Heart left ventricle (tissue), 16 donors: ENCODE data around the gene OXA1L. TPM values are rescaled to one million over a fixed set of nuclear protein-coding genes. Genes with fewer than 3 reads are reported as not detected.
"Not testable (repeated sequence)": the region's sequence is repeated elsewhere in the genome, so short reads cannot be mapped to it uniquely, and the experiment has no call there.

Experiments
- ATAC-seq, 4 donors: fragments of 200-7000 bp; cut with Tn5 transposase; one replicate each; pipeline ENCODE4 v1.9.1; 2020 to 2022; ENCODE audit warnings: moderate library complexity in 4 of 4, mild to moderate bottlenecking in 3 of 4, moderate number of reproducible peaks in 1 of 4
- DNase-seq, 5 donors: peaks; one replicate each; pipeline ENCODE4 v3.0.0-alpha.2; 2020
- H3K27ac ChIP-seq, 12 donors: fragments of 200-600 bp; sonication (generic) in 4 of 12; one replicate each; pipeline versions ENCODE4 v1.5.0 to v1.8.0; 2016 to 2022; ENCODE audit warnings: mild to moderate bottlenecking in 2 of 12
- H3K27me3 ChIP-seq, 9 donors: fragments of 200-600 bp; sonication (generic) in 2 of 9; one replicate each; pipeline versions ENCODE4 v1.5.1 to v1.8.0; 2016 to 2022; ENCODE audit warnings: mild to moderate bottlenecking in 3 of 9
- H3K36me3 ChIP-seq, 9 donors: fragments of 200-600 bp; sonication (generic) in 2 of 9; one replicate each; pipeline versions ENCODE4 v1.5.0 to v1.8.0; 2018 to 2022; ENCODE audit warnings: mild to moderate bottlenecking in 2 of 9
- H3K4me1 ChIP-seq, 12 donors: fragments of 200-600 bp; sonication (generic) in 4 of 12; one replicate each; pipeline versions ENCODE4 v1.5.0 to v1.8.0; 2016 to 2022; ENCODE audit warnings: mild to moderate bottlenecking in 3 of 12
- H3K4me3 ChIP-seq, 12 donors: fragments of 200-600 bp; sonication (generic) in 4 of 12; one replicate each; pipeline versions ENCODE4 v1.5.0 to v1.8.0; 2017 to 2022; ENCODE audit warnings: mild to moderate bottlenecking in 9 of 12, moderate library complexity in 4 of 12
- H3K9me3 ChIP-seq, 12 donors: fragments of 200-600 bp; sonication (generic) in 4 of 12; one replicate each; pipeline versions ENCODE4 v1.5.0 to v1.8.0; 2016 to 2022; ENCODE audit warnings: mild to moderate bottlenecking in 1 of 12
- CTCF ChIP-seq, 12 donors: fragments of 200-600 bp; sonication (generic) in 4 of 12; IDR thresholded peaks; one replicate each; pipeline versions ENCODE4 v1.5.0 to v1.8.0; 2018 to 2022; ENCODE audit warnings: antibody characterized with exemption in 12 of 12, mild to moderate bottlenecking in 5 of 12
- POLR2A ChIP-seq, 2 donors: fragments of 450-650 bp; IDR thresholded peaks; one replicate each; pipeline ENCODE4 v1.6.1; 2017; ENCODE audit warnings: antibody characterized with exemption in 2 of 2, mild to moderate bottlenecking in 2 of 2, moderate library complexity in 2 of 2
- WGBS, 4 donors: extraction: QIAGEN DNeasy Blood & Tissue Kit in 2 of 4; methylation state at CpG; one replicate each; pipeline versions ENCODE4 v1.1.5 to v1.1.7; 2013 to 2018; 5-methylcytosine and 5-hydroxymethylcytosine counted together
- intact Hi-C, 10 donors: fragments of 100-400 bp; cut with DNase I; formaldehyde crosslinking; loops; one replicate each; pipeline versions ENCODE4 v1.11.1 to v1.14.2; 2022
- polyA plus RNA-seq, 2 donors: library from polyadenylated mRNA; stranded (reverse); fragments of 200-250 nt; gene quantifications; one replicate each; pipeline ENCODE4 v1.2.3, GENCODE V29; 2013
- total RNA-seq, 9 donors: library from RNA; depleted of rRNA in 2 of 9; stranded (reverse); fragments of >200 nt in 2 of 9; fragmentation: NEBNext Ultra II Directional in 3 of 9; extraction: Animal tissue kit (Norgen Biotek cat#: 25700) in 3 of 9; gene quantifications; one replicate each; pipeline versions ENCODE4 v1.1.0 to v1.2.4, GENCODE V29; 2016 to 2023
- donor health status: ischemic (EF 13 %, LVEDD 7.1; RV severe dilation, severe dysfunction).
- donor health status: healthy with polysubstance abuse.
- donor health status: DM: no; HTN: yes; CAD: no.
- donor health status: DM: no; HTN: no; CAD: no.
- donor health status: ischemic (EF 25% LVEDD 6.9; RV normal size, moderate dysfunction).
- donor health status: ischemic (EF 25% LVEDD 5.7; RV mildly dilated, moderate dysfunction).
- donor health status: healthy.
- donor health status: DM: yes; HTN: yes; CAD: no.
- donor health status: ischemic (EF 35%, LVEDD 5.7; RV mildly dilated, moderate dysfunction).
- donor health status: nonischemic (EF 11% LVEDD 7.7; RV severe dilation, severe dysfunction).
- donor health status: DM: yes; HTN: yes; CAD: no.
- donor health status: PGD.
- donor health status: ischemic (EF 29% LVEDD 5.4; RV normal size, mild dysfunction).
- donor health status: nonischemic (EF 23%, LVEDD 6.1; RV moderate dilation, normal function).

The OXA1L gene
- total and polyA plus RNA-seq, 11 donors, result 91.5 to 205 (median 143) TPM

GRCh38 chr14:22772725-22773124 lies 6.2 kb downstream of the OXA1L start:
- ATAC-seq, result no peak
- intact Hi-C loops, result loop anchor here in 1 of 10 donors (10.0 kb wide), 1 partner anchor 82 kb away; no protein-coding TSS in a partner anchor
- Histone ChIP-seq H3K36me3 (peaks cover 0 to 86% (median 62%) of the 10 kb centered on the region in 9 donors), H3K27ac (no peak overlapping the region), H3K9me3 (no peaks in the 10 kb centered on the region), H3K4me3 (no peak overlapping the region), H3K4me1 (peaks cover 0 to 17% (median 8%) of the 10 kb centered on the region in 12 donors), H3K27me3 (no peaks in the 10 kb centered on the region)
- TF ChIP-seq CTCF (IDR thresholded peaks at IDR 0.05) (no peak), POLR2A (IDR thresholded peaks at IDR 0.05) (no peak)
- 89 to 100% (median 99%) methylated on average over 1 of the region's 1 CpG for WGBS, 4 donors
- no peak for DNase-seq

GRCh38 chr14:22773162-22774010 lies 6.9 kb downstream of the OXA1L start:
- H3K36me3 ChIP-seq, result peaks cover 0 to 79% (median 55%) of the 10 kb centered on the region in 9 donors
- intact Hi-C loops, result loop anchor here in 1 of 10 donors (10.0 kb wide), 1 partner anchor 81 kb away; no protein-coding TSS in a partner anchor
- TF ChIP-seq CTCF (IDR thresholded peaks at IDR 0.05) (no peak), POLR2A (IDR thresholded peaks at IDR 0.05) (no peak)
- H3K27ac ChIP-seq, result no peak overlapping the region
- WGBS, 4 donors, result 92 to 97% (median 94%) methylated on average over 8 of the region's 8 CpGs
- no peaks in the 10 kb centered on the region for H3K9me3 ChIP-seq
- H3K4me3 ChIP-seq, result no peak overlapping the region
- no peaks in the 10 kb centered on the region for H3K27me3 ChIP-seq
- H3K4me1 ChIP-seq, result peaks cover 0 to 17% (median 2%) of the 10 kb centered on the region in 12 donors
- ATAC-seq, result no peak
- DNase-seq, result no peak

GRCh38 chr14:22774011-22774706 lies 7.7 kb downstream of the OXA1L start:
- ATAC-seq (no peak), DNase-seq (no peak)
- Histone ChIP-seq H3K4me1 (peaks cover 0 to 21% (median 0%) of the 10 kb centered on the region in 12 donors), H3K27me3 (no peaks in the 10 kb centered on the region), H3K36me3 (peaks cover 0 to 73% (median 48%) of the 10 kb centered on the region in 9 donors), H3K9me3 (no peaks in the 10 kb centered on the region), H3K27ac (no peak overlapping the region), H3K4me3 (no peak overlapping the region)
- intact Hi-C loops, result loop anchor here in 1 of 10 donors (10.0 kb wide), 1 partner anchor 81 kb away; no protein-coding TSS in a partner anchor
- TF ChIP-seq POLR2A (IDR thresholded peaks at IDR 0.05), result no peak
- no peak for TF ChIP-seq CTCF (IDR thresholded peaks at IDR 0.05)
- 87 to 90% (median 89%) methylated on average over 10 of the region's 10 CpGs for WGBS, 4 donors

GRCh38 chr14:22776215-22776614 lies 9.7 kb downstream of the OXA1L start:
- ATAC-seq, result no peak
- H3K9me3 ChIP-seq, result no peaks in the 10 kb centered on the region
- H3K27ac ChIP-seq, result no peak overlapping the region

GRCh38 chr14:22776849-22777248 lies 10.4 kb downstream of the OXA1L start:
- not testable (repeated sequence) for H3K27me3 ChIP-seq, H3K4me3 ChIP-seq, H3K27ac ChIP-seq, ATAC-seq, H3K9me3 ChIP-seq, DNase-seq
- intact Hi-C loops, result loop anchor here in 1 of 10 donors (10.0 kb wide), 1 partner anchor 78 kb away; no protein-coding TSS in a partner anchor
- Histone ChIP-seq H3K4me1 (peaks cover 0 to 38% (median 0%) of the 10 kb centered on the region in 12 donors), H3K36me3 (peaks cover 0 to 46% (median 21%) of the 10 kb centered on the region in 9 donors)
- WGBS, 4 donors, result 88 to 99% (median 94%) methylated on average over 8 of the region's 8 CpGs

More at GRCh38 chr14:22776215-22776614, 9.7 kb downstream of the OXA1L start:
- TF ChIP-seq POLR2A (IDR thresholded peaks at IDR 0.05), result no peak
- TF ChIP-seq CTCF (IDR thresholded peaks at IDR 0.05), result no peak
- 92 to 95% (median 93%) methylated on average over 2 of the region's 2 CpGs for WGBS, 4 donors
- Histone ChIP-seq H3K4me3 (no peak overlapping the region), H3K36me3 (peaks cover 0 to 53% (median 27%) of the 10 kb centered on the region in 9 donors), H3K4me1 (peaks cover 0 to 32% (median 0%) of the 10 kb centered on the region in 12 donors), H3K27me3 (no peaks in the 10 kb centered on the region)
- intact Hi-C loops, result loop anchor here in 1 of 10 donors (10.0 kb wide), 1 partner anchor 79 kb away; no protein-coding TSS in a partner anchor
- DNase-seq, result no peak
